Inflammatory macrophage treated with lipopolysaccharide for 4 hours (primary cell): Measurements from ENCODE around the gene LCORL.
"Not testable (repeated sequence)": the region's sequence is repeated elsewhere in the genome, so short reads cannot be mapped to it uniquely, and the experiment has no call there.

Experiments
- DNase-seq: peaks from one replicate; pipeline ENCODE4 v3.0.0-alpha.2; 2020

The LCORL gene

GRCh38 chr4:18021720-18022571 is at the start of gene LCORL:
Gene LCORL, minus strand, starts transcription at chr4:18021755. Its CDS starts 4 bp downstream, at chr4:18021751.
- peak; percentile 94 for DNase-seq

GRCh38 chr4:18069810-18070209 is 48.3 kb upstream of the LCORL start:
- DNase-seq: no peak

GRCh38 chr4:18067031-18067430 is 45.5 kb upstream of the LCORL start:
- DNase-seq: no peak

GRCh38 chr4:18063079-18063478 is 41.5 kb upstream of the LCORL start:
- no peak for DNase-seq

- no peak for DNase-seq
These were observed 36.4 kb upstream of the LCORL start for GRCh38 chr4:18057821-18058533.

- no peak for DNase-seq
These were observed 34.5 kb upstream of the LCORL start for GRCh38 chr4:18056030-18056429.

- no peak for DNase-seq
These were observed 30.6 kb upstream of the LCORL start for GRCh38 chr4:18052158-18052557.

- no peak for DNase-seq
These were observed 29.7 kb upstream of the LCORL start for GRCh38 chr4:18051281-18051680.

- DNase-seq: no peak
These were observed 28.9 kb upstream of the LCORL start for GRCh38 chr4:18050448-18050847.

- DNase-seq: no peak
These were observed 27.9 kb upstream of the LCORL start for GRCh38 chr4:18049446-18049845.

- no peak for DNase-seq
These were observed 21.2 kb upstream of the LCORL start for GRCh38 chr4:18042754-18043153.

GRCh38 chr4:18042012-18042411 is 20.5 kb upstream of the LCORL start:
- no peak for DNase-seq

- DNase-seq: no peak
These were observed 19.6 kb upstream of the LCORL start for GRCh38 chr4:18041114-18041513.

- DNase-seq: no peak
These were observed 17.6 kb upstream of the LCORL start for GRCh38 chr4:18039113-18039512.

- DNase-seq: not testable (repeated sequence)
These were observed 14.8 kb upstream of the LCORL start for GRCh38 chr4:18036369-18036768.

- DNase-seq: no peak
These were observed 12.5 kb upstream of the LCORL start for GRCh38 chr4:18034099-18034498.

GRCh38 chr4:18033111-18034085 is 11.8 kb upstream of the LCORL start:
- no peak for DNase-seq

- peak; percentile 74 for DNase-seq
These were observed 3.7 kb upstream of the LCORL start for GRCh38 chr4:18025288-18025687.

GRCh38 chr4:18022572-18023050 is 1.1 kb upstream of the LCORL start:
- no peak for DNase-seq

GRCh38 chr4:18021470-18021719 is 160 bp downstream of the LCORL start:
- no peak for DNase-seq

- DNase-seq: peak; percentile 68
These were observed 685 bp downstream of the LCORL start for GRCh38 chr4:18020671-18021469.

GRCh38 chr4:18020145-18020670 is 1.3 kb downstream of the LCORL start:
- no peak for DNase-seq
